Measurements from ENCODE around the gene SYT6.

DNA sequence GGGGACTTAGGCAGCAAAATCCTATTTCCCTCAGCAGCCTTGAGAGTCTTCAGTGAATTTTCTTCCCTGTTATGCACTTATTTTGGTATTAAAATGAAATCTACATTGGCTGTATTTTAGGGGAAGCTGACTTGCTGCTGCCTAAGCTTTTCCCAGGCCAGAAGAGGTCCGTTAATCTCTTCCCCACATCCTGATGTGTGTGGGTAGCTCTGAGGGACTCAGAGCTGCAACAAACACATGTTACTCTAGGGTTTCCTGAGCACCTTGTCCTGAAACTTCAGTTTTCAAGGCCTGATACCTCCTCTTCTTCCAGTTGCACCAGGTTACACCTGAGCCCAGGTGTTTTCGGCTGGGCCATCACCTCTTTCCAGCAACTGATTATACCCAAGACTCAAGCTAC is 51.5 kb downstream of the SYT6 start:
- TF ChIP-seq POLR2AphosphoS5 (IDR thresholded peaks at IDR 0.05; ENCODE audit: insufficient read depth in 1 of 2, low read depth in 1 of 2) (no peak), CTCF (IDR thresholded peaks at IDR 0.05) (no peak)
